Ishikawa (cell line): Measurements from ENCODE around the gene TMA7.

Experiments used
- CEBPB ChIP-seq: IDR thresholded peaks from 2 replicates; pipeline ENCODE4 v1.6.1; 2012
- CREB1 ChIP-seq: IDR thresholded peaks from 2 replicates; pipeline ENCODE4 v1.6.1; 2012; ENCODE audit warnings: low read depth
- EGR1 ChIP-seq: IDR thresholded peaks from 2 replicates; pipeline ENCODE4 v1.6.1; 2012
- EP300 ChIP-seq: IDR thresholded peaks from 2 replicates; pipeline ENCODE4 v1.6.1; 2012; ENCODE audit warnings: borderline replicate concordance
- FOXM1 ChIP-seq: IDR thresholded peaks from 2 replicates; pipeline ENCODE4 v1.6.1; 2012; ENCODE audit warnings: low read depth, borderline replicate concordance
- MAX ChIP-seq: IDR thresholded peaks from 2 replicates; pipeline ENCODE4 v1.6.1; 2012
- NFIC ChIP-seq: IDR thresholded peaks from 2 replicates; pipeline ENCODE4 v1.6.1; 2012
- RAD21 ChIP-seq: IDR thresholded peaks from 2 replicates; pipeline ENCODE4 v1.6.1; 2012; ENCODE audit warnings: low read depth
- REST ChIP-seq: IDR thresholded peaks from 2 replicates; pipeline ENCODE4 v1.6.1; 2012; ENCODE audit warnings: low read depth, mild to moderate bottlenecking
- TAF1 ChIP-seq: IDR thresholded peaks from 2 replicates; pipeline ENCODE4 v1.6.1; 2012; ENCODE audit warnings: low read depth, mild to moderate bottlenecking
- TCF12 ChIP-seq: IDR thresholded peaks from 2 replicates; pipeline ENCODE4 v1.6.1; 2012; ENCODE audit warnings: low read depth
- TEAD4 ChIP-seq: IDR thresholded peaks from 2 replicates; pipeline ENCODE4 v1.6.1; 2012
- YY1 ChIP-seq: IDR thresholded peaks from 2 replicates; pipeline ENCODE4 v1.6.1; 2012; ENCODE audit warnings: low read depth
- ZBTB7A ChIP-seq: IDR thresholded peaks from 2 replicates; pipeline ENCODE4 v1.6.1; 2012; ENCODE audit warnings: low read depth
- TF ChIP-seq, protein P1 (sequence below): IDR thresholded peaks from 2 replicates; pipeline ENCODE4 v1.6.1; 2012

The TMA7 gene

GRCh38 chr3:48426944-48427629 is 13.0 kb upstream of the TMA7 start:
- TF ChIP-seq FOXM1, result no peak
- no peak for TF ChIP-seq NFIC
- no peak for TF ChIP-seq YY1
- no peak for TF ChIP-seq EP300
- no peak for TF ChIP-seq RAD21
- no peak for TF ChIP-seq CREB1
- no peak for TF ChIP-seq ZBTB7A
- no peak for TF ChIP-seq CEBPB
- no peak for TF ChIP-seq TAF1
- no peak for TF ChIP-seq TCF12
- no peak for TF ChIP-seq MAX
- no peak for TF ChIP-seq REST
- no peak for TF ChIP-seq TEAD4
- no peak for TF ChIP-seq EGR1

GRCh38 chr3:48427630-48427962 is 12.5 kb upstream of the TMA7 start:
- TF ChIP-seq EGR1 (no peak), REST (no peak), NFIC (no peak), TEAD4 (no peak), EP300 (no peak), TAF1 (no peak), TCF12 (no peak), CEBPB (no peak), YY1 (no peak), RAD21 (no peak), ZBTB7A (no peak)
- TF ChIP-seq, protein P1, sequence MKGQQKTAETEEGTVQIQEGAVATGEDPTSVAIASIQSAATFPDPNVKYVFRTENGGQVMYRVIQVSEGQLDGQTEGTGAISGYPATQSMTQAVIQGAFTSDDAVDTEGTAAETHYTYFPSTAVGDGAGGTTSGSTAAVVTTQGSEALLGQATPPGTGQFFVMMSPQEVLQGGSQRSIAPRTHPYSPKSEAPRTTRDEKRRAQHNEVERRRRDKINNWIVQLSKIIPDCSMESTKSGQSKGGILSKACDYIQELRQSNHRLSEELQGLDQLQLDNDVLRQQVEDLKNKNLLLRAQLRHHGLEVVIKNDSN, result no peak

DNA sequence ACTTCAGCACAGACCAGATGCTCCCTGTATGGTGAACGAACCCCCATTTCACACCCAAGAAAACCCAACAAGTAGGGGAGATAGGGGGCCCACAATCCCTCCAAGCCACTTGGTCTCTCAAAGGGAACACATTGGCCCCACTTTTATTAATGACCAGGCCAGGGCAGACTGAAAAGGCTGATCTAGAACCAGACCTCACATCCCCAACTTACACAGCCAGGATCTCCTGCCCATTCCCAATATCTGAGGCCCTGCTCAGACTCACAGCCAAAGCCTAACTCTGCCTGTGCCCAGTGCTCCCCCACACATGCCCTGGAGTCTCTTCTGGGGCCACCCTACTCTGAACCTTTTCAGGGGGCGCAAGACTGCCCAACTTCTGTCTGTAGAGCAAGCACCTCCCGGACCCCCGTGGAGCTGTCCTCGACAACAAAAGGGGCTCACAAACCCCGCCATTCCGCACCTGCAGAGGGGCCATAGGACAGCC is 11.9 kb upstream of the TMA7 start:
- TF ChIP-seq TAF1, result no peak
- TF ChIP-seq ZBTB7A, result no peak

DNA sequence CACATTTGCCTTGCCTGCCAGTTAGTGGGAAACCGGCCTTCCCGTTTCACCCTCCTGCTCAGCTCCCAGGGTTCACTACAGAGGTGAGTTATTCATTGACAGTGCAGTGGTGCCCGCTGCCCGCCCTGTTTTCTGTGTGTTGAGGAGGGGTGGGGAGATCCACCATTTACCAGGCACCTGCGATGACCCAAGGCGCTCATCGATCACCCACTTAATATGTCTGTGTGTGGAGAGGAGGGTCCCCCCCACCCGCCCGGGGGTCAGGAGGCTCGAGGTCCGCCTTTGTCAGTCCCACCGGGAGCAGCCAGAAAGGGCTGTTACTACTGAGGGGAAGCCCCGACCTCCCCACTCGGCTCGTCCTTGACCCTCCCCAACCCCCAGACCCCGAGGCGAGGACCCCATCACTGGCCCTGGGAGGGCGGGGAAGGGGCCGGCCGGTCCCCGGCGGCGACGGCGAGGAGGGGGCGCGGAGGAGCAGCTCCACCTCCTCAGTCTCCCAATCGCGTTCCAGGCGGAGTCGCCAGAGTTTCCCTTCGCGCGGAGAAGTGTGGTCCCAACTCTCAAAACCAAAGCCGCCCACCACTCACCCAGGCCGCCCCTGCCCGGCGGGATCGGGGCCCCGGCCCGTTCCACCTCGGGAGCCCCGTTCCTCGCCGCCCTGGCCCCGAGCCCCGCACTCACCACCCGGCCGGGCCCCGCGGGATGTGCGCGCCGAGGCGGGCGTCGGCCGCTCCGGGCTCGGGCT is 11.3 kb upstream of the TMA7 start:
- no peak for TF ChIP-seq EGR1
- peak; percentile 26; the same call in 1 of the 2 replicates for TF ChIP-seq TAF1
- no peak for TF ChIP-seq FOXM1
- no peak for TF ChIP-seq TEAD4
- TF ChIP-seq ZBTB7A, result 0 out of 2 replicates have a peak, but pooled peaks have one; percentile 5
- TF ChIP-seq MAX, result 0 out of 2 replicates have a peak, but pooled peaks have one; percentile 6
- no peak for TF ChIP-seq NFIC

DNA sequence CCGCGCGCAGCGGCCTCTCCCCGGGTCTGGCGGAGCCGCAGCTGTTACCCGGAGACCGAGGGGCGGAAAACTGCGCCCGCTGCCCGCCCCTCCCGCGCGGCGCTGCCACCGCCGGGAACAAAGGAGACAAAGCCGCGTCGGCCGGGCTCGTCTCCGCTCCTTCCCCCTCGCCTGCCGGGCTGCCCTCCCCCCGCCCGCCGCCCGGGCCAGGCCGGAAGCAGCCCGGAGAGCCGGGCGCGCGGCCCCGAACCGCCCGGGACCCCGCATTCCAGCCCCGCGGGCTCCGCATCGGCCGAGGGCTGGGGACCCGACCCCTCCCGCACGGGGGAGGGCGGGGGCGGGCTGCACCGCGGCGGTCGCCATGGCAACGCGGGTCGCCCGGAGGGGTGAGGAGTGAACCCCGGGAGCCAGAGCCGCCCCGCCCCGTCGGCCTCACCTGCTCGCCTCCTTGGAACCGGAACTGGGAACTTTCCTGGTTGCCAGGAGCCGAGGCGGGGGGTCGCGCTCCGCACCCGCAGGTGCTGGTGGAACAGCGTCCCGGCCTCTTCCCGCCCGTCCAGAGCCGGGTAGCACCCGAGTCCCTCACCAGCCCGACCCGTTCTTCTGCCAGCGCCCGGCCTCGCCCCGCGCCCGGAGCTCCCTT is 10.6 kb upstream of the TMA7 start:
- TF ChIP-seq CREB1 (no peak), MAX (no peak; the same call in 1 of the 2 replicates), EGR1 (peak; percentile 62), TEAD4 (peak; percentile 4; the same call in 1 of the 2 replicates), ZBTB7A (peak; percentile 80; the same call in 1 of the 2 replicates), TCF12 (no peak), TAF1 (no peak; the same call in 1 of the 2 replicates), NFIC (peak; percentile 15; the same call in 1 of the 2 replicates)
- TF ChIP-seq, protein P1, result 0 out of 2 replicates have a peak, but pooled peaks have one; percentile 13
